DMS153 treated with DMSO at 0.1 percent for 48 hours (cell line): Measurements from ENCODE around the gene WDR81.
"Not testable (repeated sequence)": the region's sequence is repeated elsewhere in the genome, so short reads cannot be mapped to it uniquely, and the experiment has no call there.

ENCODE experiments used
- DNase-seq: peaks from one replicate; lab custom pipeline; 2025; ENCODE audit not compliant: unreplicated experiment; lab: John Stamatoyannopoulos, UW

WDR81 gene

GRCh38 chr17:1724351-1724868 is at the start of gene WDR81:
WDR81 (plus strand) TSS chr17:1724704; CDS start chr17:1724960, 256 bp downstream.
- DNase-seq, result peak; percentile 34

- DNase-seq, result no peak
Observed at GRCh38 chr17:1676401-1676800, 48.1 kb upstream of the WDR81 start.

DNA sequence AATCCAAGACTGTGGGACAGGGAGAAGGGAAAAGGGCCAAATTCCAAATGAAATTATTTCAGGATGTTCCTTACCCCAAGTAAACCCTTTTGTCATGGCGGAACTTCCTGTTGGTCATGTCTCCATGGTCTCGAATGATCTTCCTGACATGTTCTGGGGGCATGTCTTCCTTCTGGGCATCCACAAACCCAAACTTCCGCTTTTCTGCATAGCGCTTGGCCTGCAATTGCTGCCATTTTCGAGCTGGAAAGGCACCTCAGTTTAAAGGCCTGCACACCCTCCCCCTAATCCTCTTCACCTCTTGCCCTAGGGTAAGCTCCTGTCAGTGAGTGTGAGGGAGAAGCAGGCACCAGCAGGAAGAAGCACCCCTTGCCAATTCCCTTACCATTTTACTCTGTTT is 41.0 kb upstream of the WDR81 start:
- no peak for DNase-seq

DNA sequence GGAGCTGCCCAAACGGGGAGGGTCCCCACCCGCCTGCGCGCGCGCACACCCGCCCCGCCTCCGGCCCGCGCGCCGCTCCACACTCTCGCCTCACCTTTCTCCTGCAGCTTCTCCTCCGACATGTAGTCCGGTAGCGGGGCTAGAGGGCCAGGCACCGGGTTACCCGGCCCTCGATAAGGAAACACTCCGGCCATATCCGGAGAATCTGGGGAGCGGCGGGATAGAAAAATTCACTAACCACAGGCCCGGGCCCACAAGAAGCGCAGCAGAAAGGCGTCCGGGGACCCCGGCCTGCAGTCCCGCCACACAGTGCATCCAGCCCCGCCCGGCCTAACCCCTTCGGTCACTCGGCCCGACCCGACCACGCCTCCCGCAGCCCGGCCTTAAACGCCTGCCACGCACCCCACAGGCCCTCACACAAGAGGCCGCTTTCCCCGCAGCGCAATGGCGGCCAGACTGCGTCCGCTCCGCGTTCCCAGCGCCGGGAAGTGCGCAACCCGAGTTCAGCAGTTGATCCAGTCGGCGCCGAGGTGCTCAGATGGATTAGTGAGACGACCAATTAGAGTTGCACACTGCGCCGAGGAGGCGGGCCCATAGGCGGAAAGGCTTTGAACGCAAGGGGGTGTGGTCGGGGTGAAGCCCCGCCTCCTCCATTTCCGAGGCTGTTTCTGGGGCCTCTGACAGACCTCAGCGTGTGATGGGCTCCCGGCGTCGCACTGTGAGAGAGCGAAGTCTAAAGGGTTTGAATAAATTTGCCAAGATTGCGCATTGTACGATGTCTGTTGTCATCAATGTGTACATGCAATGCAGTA is 39.9 kb upstream of the WDR81 start, which contains the start of gene PRPF8:
TSS of gene PRPF8 (minus strand) at position 490 of the 812 bp plus-strand sequence. CDS start at position 194, 296 bp downstream.
- DNase-seq, result peak; percentile 73

- no peak for DNase-seq
Observed at GRCh38 chr17:1686086-1686485, 38.4 kb upstream of the WDR81 start.

- not testable (repeated sequence) for DNase-seq
Observed at GRCh38 chr17:1688405-1688804, 36.1 kb upstream of the WDR81 start.

DNA sequence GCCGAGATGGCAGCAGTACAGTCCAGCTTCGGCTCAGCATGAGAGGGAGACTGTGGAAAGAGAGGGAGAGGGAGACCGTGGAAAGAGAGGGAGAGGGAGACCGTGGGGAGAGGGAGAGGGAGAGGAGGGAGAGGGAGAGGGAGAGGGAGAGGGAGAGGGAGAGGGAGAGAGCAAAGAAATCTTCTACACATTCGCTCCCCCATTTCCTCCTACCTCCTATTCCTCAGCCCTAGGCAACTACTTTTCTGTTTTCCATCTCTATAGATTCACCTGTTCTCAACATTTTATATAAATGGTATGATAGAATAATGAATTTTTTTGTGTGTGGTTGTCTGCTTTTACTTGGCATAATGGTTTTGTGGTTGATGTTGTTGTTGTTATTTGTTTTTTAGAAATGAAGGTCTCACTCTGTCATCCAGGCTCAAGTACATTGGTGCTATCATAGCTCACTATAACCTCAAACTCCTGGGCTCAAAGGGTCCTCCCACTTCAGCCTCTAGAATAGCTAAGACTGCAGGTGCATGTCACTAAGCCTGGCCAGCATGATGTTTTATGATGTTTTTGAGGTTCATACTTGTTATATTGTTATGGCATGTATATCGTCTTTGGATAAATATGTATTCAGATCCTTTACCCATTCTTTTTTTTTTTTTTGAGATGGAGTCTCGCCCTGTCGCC is 33.8 kb upstream of the WDR81 start:
- DNase-seq, result no peak

- no peak for DNase-seq
Observed at GRCh38 chr17:1693339-1693738, 31.2 kb upstream of the WDR81 start.

DNA sequence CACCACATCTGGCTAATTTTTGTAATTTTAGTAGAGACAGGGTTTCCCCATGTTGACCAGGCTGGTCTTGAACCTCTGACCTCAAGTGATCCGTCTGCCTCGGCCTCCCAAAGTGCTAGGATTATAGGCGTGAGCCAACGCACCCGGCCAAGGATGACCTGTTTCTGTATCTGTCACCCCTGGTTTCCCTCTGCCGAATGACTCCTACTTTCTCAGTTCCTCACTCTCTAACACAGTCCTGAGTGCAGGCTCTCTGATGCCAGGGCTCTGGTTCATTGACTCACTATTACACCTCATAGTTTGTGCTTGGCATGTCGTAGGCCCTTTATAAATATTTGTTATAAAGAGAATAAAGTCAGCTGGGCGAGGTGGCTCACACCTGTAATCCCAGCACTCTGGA is 29.1 kb upstream of the WDR81 start:
- no peak for DNase-seq

DNA sequence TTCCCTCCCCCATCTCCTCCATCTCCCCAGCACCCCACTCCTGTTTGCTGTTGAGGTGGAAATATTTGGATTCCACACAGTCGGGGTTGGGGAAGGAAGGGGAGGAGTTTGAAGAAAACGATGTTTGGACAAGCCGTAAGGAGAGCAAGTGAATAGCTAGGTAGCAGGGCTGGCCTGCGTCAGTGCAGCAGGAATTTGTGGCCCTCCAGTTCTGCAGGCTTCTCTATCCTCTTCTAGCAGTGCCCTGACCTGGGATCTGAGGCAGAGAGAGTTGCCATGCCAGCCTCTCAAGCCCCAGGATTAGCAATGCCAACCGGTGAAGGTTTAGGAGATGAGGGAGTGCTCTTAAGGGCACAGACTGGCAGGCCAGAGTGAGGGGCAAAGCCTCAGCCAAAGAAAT is 26.8 kb upstream of the WDR81 start:
- DNase-seq, result no peak

DNA sequence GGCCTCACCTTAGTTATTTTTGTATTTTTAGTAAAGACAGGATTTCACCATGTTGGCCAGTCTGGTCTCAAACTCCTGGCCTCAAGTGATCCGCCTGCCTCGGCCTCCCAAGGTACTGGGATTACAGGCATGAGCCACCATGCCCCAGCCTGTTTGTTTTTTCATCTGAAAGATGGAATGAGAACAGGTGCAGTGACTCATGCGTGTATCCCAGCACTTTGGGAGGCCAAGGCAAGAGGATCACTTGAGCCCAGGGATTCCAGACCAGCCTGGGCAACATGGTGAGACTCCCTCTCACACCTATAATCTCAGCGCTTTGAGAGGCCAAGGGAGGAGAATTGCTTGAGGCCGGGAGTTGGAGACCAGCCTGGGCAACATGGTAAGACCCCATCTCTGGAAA is 24.6 kb upstream of the WDR81 start:
- not testable (repeated sequence) for DNase-seq

DNA sequence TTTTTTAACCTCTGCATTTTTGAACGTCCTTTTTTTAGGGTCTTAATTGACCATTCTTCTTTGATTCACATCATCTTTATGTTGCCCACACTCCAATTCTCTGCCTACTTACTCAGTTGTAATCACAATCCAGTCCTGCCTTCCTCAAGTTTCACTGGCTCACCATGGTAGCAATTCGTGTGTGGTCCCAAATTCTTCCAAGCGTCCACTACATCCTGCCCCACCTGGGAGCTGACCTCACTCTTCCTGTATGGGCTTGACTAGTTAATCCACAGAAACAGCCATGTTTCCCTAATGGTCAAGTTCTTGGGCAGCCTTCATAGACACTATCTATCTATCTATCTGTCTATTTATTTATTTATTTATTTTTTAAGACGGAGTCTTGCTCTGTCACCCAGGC is 21.4 kb upstream of the WDR81 start:
- no peak for DNase-seq

DNA sequence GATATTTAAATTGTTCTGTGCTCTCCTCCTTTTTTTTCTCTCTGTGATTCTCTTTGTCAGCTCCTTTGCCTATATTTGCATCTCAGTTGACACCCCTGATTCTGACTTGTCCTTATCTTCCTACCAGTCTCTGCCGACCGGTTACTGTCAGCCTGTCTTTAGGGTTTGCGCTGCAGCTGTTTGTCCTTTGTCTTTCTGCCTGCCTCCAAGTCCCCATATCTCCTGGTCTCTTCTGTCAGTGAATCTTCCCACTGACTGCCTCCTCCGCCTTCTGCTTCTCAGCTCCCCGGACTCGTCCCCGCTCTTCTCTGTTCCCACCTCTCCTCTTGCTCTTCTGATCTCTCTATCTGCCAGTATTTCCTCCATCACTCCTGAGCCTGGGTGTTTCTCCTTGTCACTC is 19.5 kb upstream of the WDR81 start:
- DNase-seq, result no peak

GRCh38 chr17:1707107-1707506 is 17.4 kb upstream of the WDR81 start:
- no peak for DNase-seq

DNA sequence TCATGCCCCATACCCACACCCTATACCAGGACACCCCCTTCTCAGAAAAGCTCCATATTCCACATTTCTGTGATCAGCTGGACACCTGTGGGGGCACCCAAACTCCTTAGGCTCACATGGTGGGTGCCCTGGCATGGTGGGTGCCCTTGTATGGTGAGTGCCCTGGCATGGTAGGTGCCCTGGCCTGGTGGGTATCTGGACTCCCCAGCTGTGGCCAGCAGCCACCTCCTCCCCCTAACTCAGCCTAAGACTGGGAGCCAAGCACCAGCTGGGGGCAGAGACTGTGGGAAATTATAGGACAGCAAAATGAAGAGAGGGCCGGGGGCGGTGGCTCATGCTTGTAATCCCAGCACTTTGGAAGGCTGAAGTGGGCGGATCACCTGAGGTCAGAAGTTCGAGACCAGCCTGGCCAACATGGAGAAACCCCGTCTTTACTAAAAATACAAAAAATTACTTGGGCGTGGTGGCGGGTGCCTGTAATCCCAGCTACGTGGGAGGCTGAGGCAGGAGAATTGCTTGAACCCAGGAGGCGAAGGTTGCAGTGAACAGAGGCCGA is 15.6 kb upstream of the WDR81 start:
- not testable (repeated sequence) for DNase-seq

DNA sequence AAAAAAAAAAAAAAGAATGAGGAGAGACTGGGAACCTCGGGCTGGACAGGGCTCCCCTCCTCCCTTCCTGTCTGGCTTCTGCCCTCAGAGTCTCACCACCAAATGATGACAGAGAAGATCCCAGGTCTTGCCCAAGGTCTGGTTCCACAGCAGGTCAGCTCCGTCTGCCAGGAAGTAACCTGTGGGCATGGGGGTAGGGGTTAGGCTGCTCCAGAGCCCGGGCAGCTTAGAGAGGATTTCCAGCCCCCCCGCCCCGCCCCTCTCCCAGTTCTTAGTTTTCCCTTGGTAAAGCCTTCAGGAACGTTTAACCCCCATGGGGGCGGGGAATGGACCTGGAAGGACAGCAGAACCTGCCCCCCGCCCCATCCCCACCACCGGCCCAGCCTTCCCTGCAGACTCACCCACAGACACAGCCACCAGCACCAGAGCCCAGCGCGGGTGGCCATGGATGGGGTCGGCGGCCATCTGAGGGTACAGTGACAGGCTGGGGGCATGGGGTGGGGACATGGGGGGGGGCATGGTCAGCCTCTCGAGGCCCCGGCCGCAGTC is 15.0 kb upstream of the WDR81 start:
- no peak for DNase-seq

- no peak for DNase-seq
Observed at GRCh38 chr17:1709971-1710806, 14.3 kb upstream of the WDR81 start, which contains the start of gene TLCD2. TLCD2 (minus strand) TSS chr17:1710377; CDS start chr17:1710242, 135 bp downstream.

- no peak for DNase-seq
Observed at GRCh38 chr17:1710807-1711553, 13.5 kb upstream of the WDR81 start.

- no peak for DNase-seq
Observed at GRCh38 chr17:1711804-1712203, 12.7 kb upstream of the WDR81 start.

- no peak for DNase-seq
Observed at GRCh38 chr17:1712271-1712670, 12.2 kb upstream of the WDR81 start.
